Loucy (cell line): ENCODE data around the gene PITPNB.

Experiments
- H2AFZ ChIP-seq: fragments of 200-600 bp; sonication (generic); 2 replicates; pipeline ENCODE4 v1.6.0; 2016; ENCODE audit warnings: antibody characterized with exemption, mild to moderate bottlenecking, low read length, moderate library complexity
- H3F3A ChIP-seq: fragments of 200-600 bp; 2 replicates; pipeline ENCODE4 v1.6.0; 2016; ENCODE audit warnings: antibody characterized with exemption, low read depth, mild to moderate bottlenecking
- H3K27me3 ChIP-seq: fragments of 200-600 bp; sonication (generic); 2 replicates; pipeline ENCODE4 v1.6.1; 2014; ENCODE audit warnings: low read length, mild to moderate bottlenecking; ENCODE audit not compliant: insufficient read depth, poor library complexity, severe bottlenecking
- H3K36me3 ChIP-seq: fragments of 200-600 bp; sonication (generic); 2 replicates; pipeline ENCODE4 v1.6.1; 2016; ENCODE audit warnings: low read length; ENCODE audit not compliant: insufficient read depth
- H3K4me1 ChIP-seq: fragments of 200-600 bp; sonication (generic); 2 replicates; pipeline ENCODE4 v1.5.1; 2014; ENCODE audit warnings: low read length, mild to moderate bottlenecking; ENCODE audit not compliant: insufficient read depth, poor library complexity, severe bottlenecking
- H3K4me2 ChIP-seq: fragments of 200-600 bp; sonication (generic); 2 replicates; pipeline ENCODE4 v1.6.0; 2014; ENCODE audit warnings: antibody characterized with exemption, low read length, low read depth, mild to moderate bottlenecking; ENCODE audit not compliant: poor library complexity, severe bottlenecking
- H3K4me3 ChIP-seq: fragments of 200-600 bp; sonication (generic); 2 replicates; pipeline ENCODE4 v1.5.1; 2014; ENCODE audit warnings: low read length, mild to moderate bottlenecking, mixed read lengths; ENCODE audit not compliant: poor library complexity, severe bottlenecking
- H3K79me2 ChIP-seq: fragments of 200-600 bp; sonication (generic); 2 replicates; pipeline ENCODE4 v1.6.1; 2014; ENCODE audit warnings: low read length; ENCODE audit not compliant: insufficient read depth
- H3K9ac ChIP-seq: fragments of 200-600 bp; sonication (generic); 2 replicates; pipeline ENCODE4 v1.6.0; 2014; ENCODE audit warnings: mild to moderate bottlenecking, low read depth, low read length, moderate library complexity; ENCODE audit not compliant: poor library complexity, severe bottlenecking
- H3K9me2 ChIP-seq: fragments of 200-600 bp; sonication (generic); replicated peaks from 2 replicates; pipeline ENCODE4 v1.6.1; 2016; ENCODE audit warnings: low read depth, low read length, mixed read lengths
- H3K9me3 ChIP-seq: fragments of 200-600 bp; sonication (generic); 2 replicates; pipeline ENCODE4 v1.6.1; 2014; ENCODE audit warnings: mild to moderate bottlenecking, antibody characterized with exemption, low read length, low read depth; ENCODE audit not compliant: insufficient read depth
- H4K20me1 ChIP-seq: fragments of 200-600 bp; sonication (generic); 2 replicates; pipeline ENCODE4 v1.6.0; 2014; ENCODE audit warnings: antibody characterized with exemption, low read length, mild to moderate bottlenecking; ENCODE audit not compliant: insufficient read depth, poor library complexity, severe bottlenecking
- CTCF ChIP-seq: fragments of 200-600 bp; sonication (generic); conservative IDR thresholded peaks from 2 replicates; pipeline ENCODE4 v1.5.1; 2014; ENCODE audit warnings: mild to moderate bottlenecking, antibody characterized with exemption, low read length
- EZH2phosphoT487 ChIP-seq: fragments of 200-600 bp; IDR thresholded peaks from 2 replicates; pipeline ENCODE4 v1.6.1; 2018; ENCODE audit warnings: antibody characterized with exemption, mild to moderate bottlenecking, moderate library complexity, borderline replicate concordance

The PITPNB gene

GRCh38 chr22:27933186-27933983 lies 14.3 kb upstream of the PITPNB start:
- no peaks in the 10 kb centered on the region for H4K20me1 ChIP-seq
- H3K4me3 ChIP-seq, result no peak overlapping the region
- H3F3A ChIP-seq, result no peaks in the 10 kb centered on the region
- H3K9me2 ChIP-seq, result no peaks in the 10 kb centered on the region
- H3K27me3 ChIP-seq, result no peaks in the 10 kb centered on the region
- no peaks in the 10 kb centered on the region for H3K4me1 ChIP-seq
- no peak overlapping the region for H3K4me2 ChIP-seq
- H2AFZ ChIP-seq, result no peak overlapping the region
- H3K79me2 ChIP-seq, result no peaks in the 10 kb centered on the region
- H3K9ac ChIP-seq, result no peak overlapping the region
- H3K9me3 ChIP-seq, result no peaks in the 10 kb centered on the region
- H3K36me3 ChIP-seq, result no peaks in the 10 kb centered on the region
- TF ChIP-seq EZH2phosphoT487 (no peak), CTCF (no peak)

- H3K4me2 ChIP-seq, result no peak overlapping the region
- H3K4me1 ChIP-seq, result peaks cover 3% of the 10 kb centered on the region
- H3K4me3 ChIP-seq, result no peak overlapping the region
- 0 out of 2 replicates have a peak, but pooled peaks cover under 1% of the 10 kb centered on the region for H3K79me2 ChIP-seq
- H3K9me3 ChIP-seq, result no peaks in the 10 kb centered on the region
- no peaks in the 10 kb centered on the region for H3K9me2 ChIP-seq
- H3K36me3 ChIP-seq, result no peaks in the 10 kb centered on the region
- no peak for TF ChIP-seq CTCF
- no peak for TF ChIP-seq EZH2phosphoT487
- no peaks in the 10 kb centered on the region for H3K27me3 ChIP-seq
- H4K20me1 ChIP-seq, result no peaks in the 10 kb centered on the region
- H3F3A ChIP-seq, result no peaks in the 10 kb centered on the region
- H2AFZ ChIP-seq, result no peak overlapping the region
- H3K9ac ChIP-seq, result no peak overlapping the region
Observed at GRCh38 chr22:27930331-27931060, 11.4 kb upstream of the PITPNB start.

- Histone ChIP-seq H3K36me3 (no peaks in the 10 kb centered on the region), H3K4me2 (no peak overlapping the region), H2AFZ (no peak overlapping the region), H4K20me1 (no peaks in the 10 kb centered on the region), H3K9ac (no peak overlapping the region), H3K4me3 (no peak overlapping the region), H3F3A (no peaks in the 10 kb centered on the region), H3K4me1 (peaks cover 7% of the 10 kb centered on the region), H3K9me2 (no peaks in the 10 kb centered on the region), H3K79me2 (peaks cover 17% of the 10 kb centered on the region; the same call in 1 of the 2 replicates), H3K9me3 (no peaks in the 10 kb centered on the region), H3K27me3 (no peaks in the 10 kb centered on the region)
- TF ChIP-seq EZH2phosphoT487 (no peak), CTCF (no peak)
Observed at GRCh38 chr22:27927608-27928007, 8.6 kb upstream of the PITPNB start.
